NK-92 (cell line): Measurements from ENCODE around the gene DLX2.
"Not testable (repeated sequence)": the region's sequence is repeated elsewhere in the genome, so short reads cannot be mapped to it uniquely, and the experiment has no call there.

Experiments
- DNase-seq: peaks from one replicate; lab custom pipeline; 2025; ENCODE audit not compliant: unreplicated experiment; lab: John Stamatoyannopoulos, UW

Gene DLX2

GRCh38 chr2:172083628-172084394, 18.9 kb downstream of the DLX2 start:
- no peak for DNase-seq

GRCh38 chr2:172082944-172083627, 19.6 kb downstream of the DLX2 start:
- DNase-seq: no peak

GRCh38 chr2:172082105-172082943, 20.4 kb downstream of the DLX2 start:
- no peak for DNase-seq

GRCh38 chr2:172081221-172082022, 21.3 kb downstream of the DLX2 start:
- DNase-seq: no peak

- DNase-seq: no peak
Measured at GRCh38 chr2:172080641-172081220, 22.0 kb downstream of the DLX2 start.

- DNase-seq: no peak
Measured at GRCh38 chr2:172079838-172080640, 22.7 kb downstream of the DLX2 start.

- DNase-seq: no peak
Measured at GRCh38 chr2:172079416-172079815, 23.3 kb downstream of the DLX2 start.

GRCh38 chr2:172074254-172074653, 28.4 kb downstream of the DLX2 start:
- no peak for DNase-seq

GRCh38 chr2:172073518-172073917, 29.2 kb downstream of the DLX2 start:
- DNase-seq: no peak

GRCh38 chr2:172072706-172073105, 30.0 kb downstream of the DLX2 start:
- DNase-seq: no peak

- DNase-seq: no peak
Measured at GRCh38 chr2:172072303-172072702, 30.4 kb downstream of the DLX2 start.

- no peak for DNase-seq
Measured at GRCh38 chr2:172070936-172071335, 31.8 kb downstream of the DLX2 start.

- not testable (repeated sequence) for DNase-seq
Measured at GRCh38 chr2:172067905-172068304, 34.8 kb downstream of the DLX2 start.

- no peak for DNase-seq
Measured at GRCh38 chr2:172066394-172066886, 36.3 kb downstream of the DLX2 start.

- no peak for DNase-seq
Measured at GRCh38 chr2:172065111-172065510, 37.6 kb downstream of the DLX2 start.

- DNase-seq: no peak
Measured at GRCh38 chr2:172063446-172063845, 39.3 kb downstream of the DLX2 start.

GRCh38 chr2:172062402-172063004, 40.2 kb downstream of the DLX2 start:
- DNase-seq: no peak

GRCh38 chr2:172060118-172060517, 42.6 kb downstream of the DLX2 start:
- not testable (repeated sequence) for DNase-seq

GRCh38 chr2:172058660-172059059, 44.0 kb downstream of the DLX2 start:
- DNase-seq: no peak
